ENCODE measurements around the gene CGN.

- TF ChIP-seq EP300 (IDR thresholded peaks at IDR 0.05) (no peak), CTCF (IDR thresholded peaks at IDR 0.05) (no peak), POLR2A (IDR thresholded peaks at IDR 0.05) (no peak), POLR2AphosphoS5 (IDR thresholded peaks at IDR 0.05) (no peak)
These were observed 46.2 kb upstream of the CGN start for GRCh38 chr1:151465026-151465425.
